T-helper 9 cell (primary cell): Measurements from ENCODE around the gene GLS2.
"Not testable (repeated sequence)": the region's sequence is repeated elsewhere in the genome, so short reads cannot be mapped to it uniquely, and the experiment has no call there.

Experiments
- DNase-seq: peaks from one replicate; pipeline ENCODE4 v3.0.0-alpha.2; 2020

Gene GLS2

DNA sequence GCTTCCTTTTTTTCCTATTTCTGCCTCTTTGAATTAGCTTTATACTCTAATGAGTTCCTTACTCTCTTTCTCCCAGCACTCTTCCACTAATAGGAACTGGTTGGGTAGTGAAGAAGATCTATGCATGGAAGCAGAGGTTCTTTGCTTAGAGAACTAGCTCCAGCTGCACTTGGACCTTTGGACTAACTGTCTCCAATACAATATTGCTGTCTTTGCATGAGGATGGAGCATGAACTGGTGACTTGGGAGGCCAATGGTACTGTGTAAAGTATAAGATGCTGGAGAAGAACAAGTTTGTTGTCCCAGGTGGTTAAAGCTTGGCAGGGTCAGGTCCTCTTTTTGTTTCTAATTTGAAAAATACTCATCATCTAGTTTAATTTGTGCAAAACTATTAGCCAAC, 2.4 kb upstream of the GLS2 start:
- DNase-seq, result no peak

DNA sequence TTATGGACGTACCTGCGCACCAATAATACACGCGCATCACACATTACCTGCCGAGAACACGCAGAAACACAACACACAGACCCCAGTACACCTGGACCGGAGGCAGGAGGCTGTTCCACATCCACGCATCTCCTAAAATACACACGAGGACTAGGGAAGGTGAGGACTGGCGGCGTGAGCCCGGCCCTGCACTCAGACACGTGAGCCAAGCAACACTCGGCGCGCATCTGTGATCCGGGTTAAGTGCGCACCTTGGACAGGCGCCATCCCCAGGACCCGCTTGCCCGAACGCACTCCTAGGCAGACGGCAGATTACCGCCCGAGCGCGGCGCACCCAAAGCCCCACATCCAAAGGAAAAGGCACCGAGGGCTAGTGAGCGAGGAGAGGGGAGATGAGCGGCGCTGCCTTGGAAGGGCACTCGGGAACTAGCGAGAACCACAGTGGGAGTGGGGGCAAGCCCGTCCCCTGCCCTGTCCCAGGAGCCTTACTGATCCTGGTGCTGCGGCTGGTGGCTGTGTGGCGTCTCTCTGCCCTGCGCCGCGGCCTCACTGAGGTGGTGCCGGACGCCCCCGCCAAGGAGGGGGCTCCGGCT, 417 bp downstream of the GLS2 start:
- DNase-seq, result no peak

GRCh38 chr12:56486694-56487093, 1.3 kb downstream of the GLS2 start:
- DNase-seq, result no peak

DNA sequence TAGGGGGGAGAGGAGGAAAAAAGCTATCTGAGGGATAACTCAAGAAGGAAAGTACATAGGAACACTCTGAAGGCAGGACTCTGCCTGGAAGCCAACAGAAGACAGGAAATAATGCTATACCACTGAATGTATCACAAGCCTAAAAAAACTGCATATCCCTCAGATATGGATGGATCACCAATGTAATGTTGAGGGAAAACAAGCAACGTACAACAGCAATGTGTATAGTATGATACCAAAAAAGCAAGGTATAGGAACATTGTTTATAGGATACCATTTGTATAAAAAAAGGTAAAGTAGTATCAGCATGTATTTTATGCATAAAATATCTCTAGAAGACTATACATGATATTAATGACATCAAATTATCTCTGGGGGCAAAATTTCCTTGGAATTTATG, 3.4 kb downstream of the GLS2 start:
- no peak for DNase-seq

GRCh38 chr12:56479625-56480024, 8.3 kb downstream of the GLS2 start:
- DNase-seq, result no peak

DNA sequence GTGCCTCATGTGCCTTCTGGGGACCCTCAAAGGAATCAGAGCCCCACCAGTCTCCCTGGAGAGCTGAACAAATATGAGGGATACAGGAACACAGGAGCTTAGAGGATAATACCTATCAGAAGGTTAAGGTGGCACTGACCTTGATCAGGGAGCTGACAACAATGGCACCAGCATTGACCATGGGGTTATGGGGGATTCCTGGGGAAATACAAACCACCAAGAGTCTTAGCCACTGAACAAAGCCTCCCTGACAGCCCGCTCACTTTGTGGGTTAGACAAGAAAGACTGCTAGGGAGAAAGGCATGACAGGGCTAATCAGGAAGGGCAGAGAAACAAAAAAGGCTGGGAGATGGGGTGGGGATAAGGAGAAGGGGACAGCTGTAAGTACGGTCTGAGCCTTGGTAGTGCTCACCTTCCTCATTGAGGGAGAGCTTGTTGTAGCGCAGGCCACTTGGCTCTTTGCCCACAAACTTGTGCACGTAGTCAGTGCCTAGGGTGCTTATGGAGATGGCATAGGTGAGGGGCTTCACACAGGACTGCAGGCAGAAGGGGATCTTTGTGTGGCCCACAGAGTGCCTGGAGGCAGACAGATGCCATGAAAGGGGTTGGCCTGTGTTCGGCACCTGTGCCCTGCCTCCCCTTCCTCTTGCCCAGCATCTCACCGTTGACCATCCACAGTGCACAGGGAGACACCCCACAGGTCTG, 10.3 kb downstream of the GLS2 start:
- no peak for DNase-seq

DNA sequence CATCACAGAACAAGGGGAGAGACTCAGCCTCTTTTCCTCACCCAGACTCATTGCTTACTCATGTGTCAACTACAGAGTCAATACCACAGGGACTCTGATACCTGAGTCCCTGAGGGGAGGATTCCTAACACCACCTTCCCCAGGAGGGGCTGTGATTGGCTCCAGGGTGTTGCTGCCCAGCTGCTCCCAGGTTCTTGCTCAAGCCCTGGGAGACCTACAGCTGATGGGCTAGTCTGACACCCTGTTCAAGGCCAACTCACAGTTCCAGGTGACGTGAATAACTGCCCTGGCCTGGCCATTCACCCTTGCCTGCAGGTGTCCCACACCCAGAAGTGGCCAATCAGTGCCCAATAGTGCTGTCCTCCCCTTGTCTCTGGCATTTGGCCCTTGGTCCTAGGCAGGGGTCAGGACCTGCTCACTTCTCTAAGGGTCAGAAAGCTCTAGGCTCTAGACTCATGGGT, 11.0 kb downstream of the GLS2 start:
- no peak for DNase-seq

DNA sequence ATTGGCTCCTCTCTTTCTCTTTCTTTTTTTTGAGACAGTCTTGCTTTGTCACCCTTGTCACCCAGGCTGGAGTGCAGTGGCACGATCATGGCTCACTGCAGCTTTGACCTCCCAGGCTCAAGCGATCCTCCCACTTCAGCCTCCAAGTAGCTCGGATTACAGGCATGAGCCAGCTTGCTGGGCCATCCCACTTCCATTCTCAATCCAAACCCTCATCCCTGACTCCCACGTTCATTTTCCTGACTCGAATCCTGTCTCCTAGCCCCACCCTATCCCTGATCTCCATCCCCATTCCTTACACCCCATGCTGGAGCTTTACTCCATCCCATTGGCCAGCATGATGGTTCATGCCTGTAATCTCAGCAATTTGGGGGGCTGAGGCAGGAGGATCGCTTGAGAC, 11.8 kb downstream of the GLS2 start:
- no peak for DNase-seq

GRCh38 chr12:56474389-56474788, 13.6 kb downstream of the GLS2 start:
- DNase-seq, result no peak

DNA sequence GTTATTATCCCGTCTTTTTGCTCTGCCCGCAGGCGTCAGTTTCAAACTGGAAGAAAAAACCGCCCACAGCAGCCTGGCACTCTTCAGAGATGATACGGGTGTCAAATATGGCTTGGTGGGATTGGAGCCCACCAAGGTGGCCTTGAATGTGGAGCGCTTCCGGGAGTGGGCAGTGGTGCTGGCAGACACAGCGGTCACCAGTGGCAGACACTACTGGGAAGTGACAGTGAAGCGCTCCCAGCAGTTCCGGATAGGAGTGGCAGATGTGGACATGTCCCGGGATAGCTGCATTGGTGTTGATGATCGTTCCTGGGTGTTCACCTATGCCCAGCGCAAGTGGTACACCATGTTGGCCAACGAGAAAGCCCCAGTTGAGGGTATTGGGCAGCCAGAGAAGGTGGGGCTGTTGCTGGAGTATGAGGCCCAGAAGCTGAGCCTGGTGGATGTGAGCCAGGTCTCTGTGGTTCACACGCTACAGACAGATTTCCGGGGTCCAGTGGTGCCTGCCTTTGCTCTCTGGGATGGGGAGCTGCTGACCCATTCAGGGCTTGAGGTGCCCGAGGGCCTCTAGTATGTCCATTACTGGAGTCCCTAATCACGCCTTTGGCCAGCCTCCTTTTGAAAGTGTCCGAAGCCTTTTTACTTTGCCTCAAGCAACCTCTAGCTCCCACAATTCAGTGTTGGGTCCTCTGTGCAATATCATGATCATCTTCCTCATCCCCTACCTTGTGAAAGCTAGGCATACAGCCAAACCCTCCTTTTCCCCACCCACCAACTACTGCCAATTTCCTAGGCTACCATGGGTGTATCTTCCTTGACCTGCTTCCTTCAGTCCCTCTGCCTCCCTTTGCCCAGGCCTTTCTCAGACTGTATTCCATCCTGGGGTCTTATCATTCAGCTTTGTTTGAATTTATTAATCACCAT, 18.7 kb downstream of the GLS2 start:
- DNase-seq, result no peak

DNA sequence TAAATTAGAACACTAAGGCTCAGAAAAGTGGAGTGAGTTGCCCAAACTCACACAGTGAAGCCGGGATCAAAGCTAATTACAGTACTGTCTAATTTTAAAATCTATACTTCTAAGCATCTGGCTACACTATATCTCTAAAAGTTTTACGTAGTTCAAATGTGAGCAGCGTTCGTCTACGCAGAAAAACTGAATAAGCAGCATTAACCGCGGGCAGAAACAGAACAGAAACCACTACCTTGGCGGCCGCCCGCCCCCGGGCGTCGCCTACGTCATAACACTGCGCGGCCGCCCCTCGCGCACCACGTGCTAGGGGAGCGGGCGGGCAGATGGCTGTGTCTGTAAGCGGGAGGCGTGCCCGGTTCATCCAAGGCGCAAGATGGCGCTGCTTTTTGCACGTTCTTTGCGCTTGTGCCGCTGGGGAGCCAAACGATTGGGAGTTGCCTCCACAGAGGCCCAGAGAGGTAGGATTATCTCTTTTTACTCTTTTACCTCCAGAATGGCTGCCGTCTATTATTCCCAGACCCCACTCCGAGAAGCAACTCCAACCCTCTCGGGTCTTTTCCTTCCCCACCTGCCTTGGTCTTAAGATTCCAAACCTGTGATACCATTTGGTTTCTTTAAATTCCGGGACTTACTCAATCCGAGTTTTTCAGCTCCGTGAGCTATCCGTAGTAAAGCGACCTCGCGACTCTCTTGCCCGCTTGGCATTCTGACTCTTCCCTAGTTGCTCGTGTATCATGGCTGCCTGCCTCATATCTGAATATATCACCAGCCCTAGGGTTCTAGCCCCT, 19.6 kb downstream of the GLS2 start, which contains the start of gene SPRYD4:
Gene SPRYD4 (plus strand): TSS at position 363 of the 791 bp plus-strand sequence. CDS start 14 bp downstream, at position 377.
- peak; percentile 90 for DNase-seq

- DNase-seq, result no peak
Measured at GRCh38 chr12:56462565-56462964, 25.4 kb downstream of the GLS2 start.

DNA sequence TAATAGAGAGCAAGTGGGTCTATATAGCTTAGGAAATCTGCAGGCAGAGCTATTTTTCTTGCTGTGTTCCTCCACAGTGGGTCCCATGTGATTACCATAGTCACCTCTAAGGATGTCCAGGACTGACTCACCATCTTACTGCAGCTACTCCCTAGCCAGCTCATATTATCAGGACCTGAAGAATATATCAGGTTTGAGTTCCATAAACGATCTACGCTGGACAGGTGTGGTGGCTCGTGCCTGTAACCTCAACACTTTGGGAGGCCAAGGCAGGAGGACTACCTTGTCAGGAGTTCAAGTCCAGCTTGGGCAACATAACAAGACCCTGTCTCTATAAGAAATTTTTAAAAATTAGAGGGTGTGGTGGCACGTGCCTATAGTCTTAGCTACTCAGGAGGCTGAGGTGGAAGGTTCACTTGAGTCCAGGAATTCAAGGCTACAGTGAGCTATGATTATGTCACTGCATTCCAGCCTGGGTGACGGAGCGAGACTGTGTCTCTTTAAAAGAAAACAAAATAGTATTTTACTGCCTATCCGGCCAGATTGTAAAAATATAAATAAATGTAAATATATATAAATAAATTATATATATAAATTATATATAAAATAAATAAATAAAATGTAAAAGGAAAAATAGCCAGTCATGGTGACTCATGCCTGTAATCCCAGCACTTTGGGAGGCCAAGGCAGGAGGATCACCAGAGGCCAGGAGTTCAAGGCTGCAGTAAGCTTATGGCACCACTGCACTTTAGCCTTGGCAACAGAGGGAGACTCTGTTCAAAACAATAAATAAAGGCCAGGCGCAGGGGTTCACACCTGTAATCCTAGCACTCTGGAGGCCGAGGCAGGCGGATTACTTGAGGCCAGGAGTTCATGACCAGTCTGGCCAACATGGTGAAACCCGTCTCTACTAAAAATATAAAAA, 26.5 kb downstream of the GLS2 start:
- DNase-seq, result no peak

GRCh38 chr12:56457817-56458216, 30.1 kb downstream of the GLS2 start:
- DNase-seq, result no peak

DNA sequence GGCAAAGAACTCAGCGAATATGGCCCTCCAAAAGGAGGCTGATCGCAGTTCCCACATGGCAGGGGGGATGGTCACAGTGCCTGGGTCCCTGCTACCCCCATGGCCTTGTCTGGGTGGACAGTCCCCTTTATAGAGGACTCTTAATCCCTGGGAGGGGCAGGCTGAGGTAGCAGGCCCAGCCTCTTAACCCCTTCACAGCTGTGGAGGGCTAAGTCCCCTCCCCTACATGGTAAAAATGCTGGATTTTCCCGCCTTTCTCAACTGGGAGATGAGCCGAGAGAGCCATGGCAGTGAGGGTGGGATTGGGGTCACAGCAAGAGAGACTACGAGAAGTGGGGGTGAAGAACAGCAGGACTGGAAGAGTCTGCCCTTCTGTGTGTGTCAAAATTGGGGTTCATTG, 33.4 kb downstream of the GLS2 start, which contains the start of gene MIP:
Gene MIP (minus strand): TSS at position 101 of the 400 bp plus-strand sequence. CDS start 44 bp downstream, at position 57.
- no peak for DNase-seq

DNA sequence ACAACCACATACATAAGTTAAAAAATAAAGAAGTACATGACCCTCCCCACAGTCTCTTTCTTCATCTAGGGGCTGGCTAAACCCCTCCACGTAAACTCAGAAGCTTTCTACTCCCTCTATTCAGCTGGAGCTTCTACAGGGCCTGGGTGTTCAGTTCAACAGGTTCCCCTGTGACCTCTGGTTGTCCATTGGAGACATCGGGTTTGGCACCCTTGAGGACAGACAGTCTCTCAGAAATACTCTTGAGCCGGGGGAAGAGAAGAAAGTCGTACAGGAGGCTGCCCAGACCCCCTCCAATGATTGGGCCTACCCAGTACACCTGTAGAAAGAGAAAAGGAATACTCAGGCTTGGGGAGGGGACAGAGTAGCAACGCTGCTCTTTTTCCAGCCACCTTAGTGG, 36.8 kb downstream of the GLS2 start:
- DNase-seq, result no peak

- no peak for DNase-seq
Measured at GRCh38 chr12:56450241-56450640, 37.7 kb downstream of the GLS2 start.

- DNase-seq, result no peak
Measured at GRCh38 chr12:56449622-56449984, 38.4 kb downstream of the GLS2 start.

GRCh38 chr12:56448860-56449621, 38.9 kb downstream of the GLS2 start, which contains the start of gene TIMELESS:
TSS of gene TIMELESS (minus strand) at chr12:56449426. CDS start at chr12:56434170, 15,256 bp downstream.
- DNase-seq, result peak; percentile 74

DNA sequence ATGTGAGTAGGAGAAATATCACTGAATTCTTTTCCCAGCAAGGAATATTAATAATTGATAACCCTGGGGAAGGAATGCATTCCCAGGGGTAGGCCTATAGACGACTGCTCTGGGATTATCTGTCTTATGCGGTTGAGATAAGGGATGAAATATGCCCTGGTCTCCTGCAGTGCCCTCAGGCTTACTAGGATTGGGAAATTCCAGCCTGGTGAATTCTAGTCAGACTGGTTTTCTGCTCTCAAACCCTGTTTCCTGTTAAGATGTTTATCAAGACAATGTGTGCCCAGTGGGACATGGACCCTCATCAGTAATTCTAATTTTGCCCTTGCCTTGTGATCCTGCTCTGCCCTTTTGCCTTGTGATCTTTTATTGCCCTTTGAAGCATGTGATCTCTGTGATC, 44.8 kb downstream of the GLS2 start:
- DNase-seq, result not testable (repeated sequence)
